Fibroblast of mammary gland (primary cell): Measurements from ENCODE around the gene MMP7.
A peak's percentile ranks its signal among the peaks of the same experiment; 100 is the strongest.
"Not testable (repeated sequence)": the region's sequence is repeated elsewhere in the genome, so short reads cannot be mapped to it uniquely, and the experiment has no call there.

ENCODE experiments used
- DNase-seq: peaks from one replicate; pipeline ENCODE4 v3.0.0-alpha.2; 2010; ENCODE audit warnings: low read depth
- H3K4me3 ChIP-seq: 2 replicates; pipeline ENCODE4 v1.5.1; 2011; ENCODE audit warnings: low read depth, mild to moderate bottlenecking, low read length, moderate library complexity; ENCODE audit not compliant: control insufficient read depth
- TF ChIP-seq, protein P1 (sequence below): conservative IDR thresholded peaks from 2 replicates; pipeline ENCODE4 v1.5.1; 2011; ENCODE audit warnings: low read depth, low read length, inconsistent platforms; ENCODE audit not compliant: control insufficient read depth, insufficient read depth

MMP7 gene

GRCh38 chr11:102510439-102511135 is 20.0 kb downstream of the MMP7 start:
- H3K4me3 ChIP-seq: no peak overlapping the region
- TF ChIP-seq, protein P1, sequence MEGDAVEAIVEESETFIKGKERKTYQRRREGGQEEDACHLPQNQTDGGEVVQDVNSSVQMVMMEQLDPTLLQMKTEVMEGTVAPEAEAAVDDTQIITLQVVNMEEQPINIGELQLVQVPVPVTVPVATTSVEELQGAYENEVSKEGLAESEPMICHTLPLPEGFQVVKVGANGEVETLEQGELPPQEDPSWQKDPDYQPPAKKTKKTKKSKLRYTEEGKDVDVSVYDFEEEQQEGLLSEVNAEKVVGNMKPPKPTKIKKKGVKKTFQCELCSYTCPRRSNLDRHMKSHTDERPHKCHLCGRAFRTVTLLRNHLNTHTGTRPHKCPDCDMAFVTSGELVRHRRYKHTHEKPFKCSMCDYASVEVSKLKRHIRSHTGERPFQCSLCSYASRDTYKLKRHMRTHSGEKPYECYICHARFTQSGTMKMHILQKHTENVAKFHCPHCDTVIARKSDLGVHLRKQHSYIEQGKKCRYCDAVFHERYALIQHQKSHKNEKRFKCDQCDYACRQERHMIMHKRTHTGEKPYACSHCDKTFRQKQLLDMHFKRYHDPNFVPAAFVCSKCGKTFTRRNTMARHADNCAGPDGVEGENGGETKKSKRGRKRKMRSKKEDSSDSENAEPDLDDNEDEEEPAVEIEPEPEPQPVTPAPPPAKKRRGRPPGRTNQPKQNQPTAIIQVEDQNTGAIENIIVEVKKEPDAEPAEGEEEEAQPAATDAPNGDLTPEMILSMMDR: no peak
- DNase-seq: no peak

DNA sequence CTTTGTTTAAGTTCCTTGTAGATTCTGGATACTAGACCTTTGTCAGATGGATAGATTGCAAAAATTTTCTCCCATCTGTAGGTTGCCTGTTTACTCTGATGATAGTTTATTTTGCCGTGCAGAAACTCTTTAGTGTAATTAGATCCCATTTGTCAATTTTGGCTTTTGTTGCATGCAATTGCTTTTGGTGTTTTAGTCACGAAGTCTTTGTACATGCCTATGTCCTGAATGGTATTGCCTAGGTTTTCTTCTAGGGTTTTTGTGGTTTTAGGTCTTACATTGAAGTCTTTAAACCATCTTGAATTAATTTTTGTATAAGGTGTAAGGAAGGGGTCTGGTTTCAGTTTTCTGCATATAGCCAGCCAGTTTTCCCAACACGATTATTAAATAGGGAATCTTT is 27.7 kb downstream of the MMP7 start:
- H3K4me3 ChIP-seq, DNase-seq: not testable (repeated sequence)

GRCh38 chr11:102500829-102501228 is 29.7 kb downstream of the MMP7 start:
- no peak for DNase-seq
- TF ChIP-seq, protein P1: no peak
- H3K4me3 ChIP-seq: no peak overlapping the region

DNA sequence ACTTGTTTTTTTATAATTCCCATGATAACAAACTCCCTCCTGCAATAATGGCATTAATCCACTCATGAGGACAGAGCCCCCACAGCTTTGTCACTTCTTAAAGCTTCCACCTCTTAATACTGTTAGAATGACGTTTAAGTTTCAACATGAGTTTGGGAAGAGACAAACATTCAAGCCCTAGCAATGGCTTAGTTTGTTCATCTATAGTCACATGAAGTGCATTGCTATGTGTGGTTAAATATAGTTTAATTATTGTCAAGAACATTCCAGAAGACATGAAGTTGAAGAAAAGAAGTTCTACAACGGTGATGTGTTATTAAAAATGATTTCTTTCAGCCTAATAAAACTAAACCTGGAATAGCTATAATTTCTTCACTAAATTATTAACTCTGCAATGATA is 30.6 kb downstream of the MMP7 start:
- TF ChIP-seq, protein P1: no peak
- no peak for DNase-seq
- H3K4me3 ChIP-seq: no peak overlapping the region

DNA sequence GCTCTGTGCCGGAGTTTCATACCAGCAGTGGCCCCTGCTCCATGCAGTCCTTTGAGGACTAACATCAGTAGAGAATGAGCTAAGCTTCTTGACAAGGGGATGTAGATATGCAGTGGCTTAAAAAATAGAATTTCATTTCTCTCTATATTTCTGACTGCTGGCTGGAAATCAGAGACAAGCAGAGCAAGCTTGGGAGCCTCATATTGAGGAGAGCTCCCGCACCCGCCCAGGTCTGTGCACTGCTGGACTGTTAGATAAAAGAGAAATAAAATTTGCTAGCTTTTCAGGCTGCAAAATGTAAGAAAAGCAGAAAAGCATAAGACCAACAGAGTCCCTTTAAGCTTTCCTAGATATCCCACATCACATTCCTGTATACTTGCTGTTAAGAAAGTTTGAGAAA is 31.4 kb downstream of the MMP7 start:
- H3K4me3 ChIP-seq: no peak overlapping the region
- no peak for DNase-seq
- TF ChIP-seq, protein P1: no peak

DNA sequence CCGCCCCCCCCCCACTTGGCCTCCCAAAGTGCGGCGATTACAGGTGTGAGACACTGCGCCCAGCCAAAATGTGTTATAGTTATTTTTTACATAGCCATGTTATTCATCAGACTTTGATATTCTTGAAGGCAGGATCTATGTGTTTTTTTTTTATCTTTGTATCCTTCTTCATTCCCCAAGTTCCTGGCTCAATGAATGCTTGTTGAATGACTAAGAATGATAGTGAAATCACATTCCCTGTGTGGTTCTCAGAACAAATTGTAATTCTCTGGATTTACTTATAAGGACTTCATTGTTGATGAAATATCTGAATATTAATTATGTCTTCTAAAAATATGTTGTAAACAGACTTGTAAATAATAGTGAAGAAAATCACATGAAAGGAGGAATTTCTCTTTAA is 33.5 kb downstream of the MMP7 start:
- TF ChIP-seq, protein P1: no peak
- H3K4me3 ChIP-seq: no peak overlapping the region
- peak; percentile 44 for DNase-seq

- peak; percentile 91 for DNase-seq
- no peak overlapping the region for H3K4me3 ChIP-seq
- TF ChIP-seq, protein P1: peak; percentile 61
Observed at GRCh38 chr11:102495161-102496042, 35.1 kb downstream of the MMP7 start.
